Upper lobe of right lung (tissue), 1 donor: Measurements from ENCODE around the gene TMEM259. TPM values are rescaled to one million over a fixed set of nuclear protein-coding genes. Genes with fewer than 3 reads are reported as not detected.
"Not testable (repeated sequence)": the region's sequence is repeated elsewhere in the genome, so short reads cannot be mapped to it uniquely, and the experiment has no call there.

Source experiments
- ATAC-seq: fragments of 200-7000 bp; cut with Tn5 transposase; one replicate; pipeline ENCODE4 v1.9.1; 2020; ENCODE audit warnings: mild to moderate bottlenecking, moderate library complexity
- DNase-seq: peaks from one replicate; pipeline ENCODE4 v3.0.0-alpha.2; 2020
- H3K27ac ChIP-seq: fragments of 200-600 bp; one replicate; pipeline ENCODE4 v1.8.0; 2022
- H3K27me3 ChIP-seq: fragments of 200-600 bp; one replicate; pipeline ENCODE4 v1.8.0; 2022; ENCODE audit warnings: mild to moderate bottlenecking
- H3K36me3 ChIP-seq: fragments of 200-600 bp; one replicate; pipeline ENCODE4 v1.8.0; 2022
- H3K4me1 ChIP-seq: fragments of 200-600 bp; one replicate; pipeline ENCODE4 v1.8.0; 2022
- H3K4me3 ChIP-seq: fragments of 200-600 bp; one replicate; pipeline ENCODE4 v1.8.0; 2022; ENCODE audit warnings: mild to moderate bottlenecking
- H3K9me3 ChIP-seq: fragments of 200-600 bp; one replicate; pipeline ENCODE4 v1.8.0; 2022
- CTCF ChIP-seq: fragments of 200-600 bp; IDR thresholded peaks from one replicate; pipeline ENCODE4 v1.8.0; 2022; ENCODE audit warnings: antibody characterized with exemption
- intact Hi-C: fragments of 100-400 bp; cut with DNase I; formaldehyde crosslinking; loops from one replicate; pipeline ENCODE4 v1.11.0; 2022
- total RNA-seq: library from RNA; stranded (reverse); fragmentation: NEBNext Ultra II Directional; extraction: Animal tissue kit (Norgen Biotek cat#: 25700); gene quantifications from one replicate; pipeline ENCODE4 v1.2.1, GENCODE V29; 2021
- donor health status: DM: no; HTN: yes; CAD: no; lungs with severe emphysema.

TMEM259 gene
- total RNA-seq, 1 donor from 2014 or later, result 167 TPM

DNA sequence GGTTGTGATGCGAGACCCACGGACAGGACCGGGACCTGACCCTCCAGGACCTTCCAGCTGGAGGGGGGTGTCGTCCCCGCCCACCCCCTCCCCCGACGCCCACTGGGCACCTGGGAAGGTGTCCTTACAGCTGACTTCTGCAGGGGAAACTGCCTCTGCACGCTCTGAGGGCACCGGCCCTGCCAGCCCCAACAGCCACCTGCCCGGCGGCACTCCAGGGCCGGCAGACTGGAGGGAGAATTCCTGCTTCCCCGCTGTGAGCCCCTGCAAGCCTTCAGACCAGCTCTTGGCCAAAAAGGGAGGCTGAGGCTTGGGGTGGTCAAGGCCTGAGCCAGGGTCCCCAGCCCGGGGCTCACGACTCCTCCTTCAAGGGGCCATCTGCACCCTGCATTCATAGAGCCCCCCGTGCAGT, 6.7 kb upstream of the TMEM259 start:
- TF ChIP-seq CTCF, result no peak
- Histone ChIP-seq H3K4me3 (peak overlapping the region; percentile 97), H3K27ac (peak overlapping the region; percentile 98), H3K9me3 (no peaks in the 10 kb centered on the region), H3K27me3 (no peaks in the 10 kb centered on the region), H3K36me3 (peaks cover 12% of the 10 kb centered on the region), H3K4me1 (peaks cover 27% of the 10 kb centered on the region)
- DNase-seq, result no peak
- no peak for ATAC-seq
- intact Hi-C loops, result no loop called here

DNA sequence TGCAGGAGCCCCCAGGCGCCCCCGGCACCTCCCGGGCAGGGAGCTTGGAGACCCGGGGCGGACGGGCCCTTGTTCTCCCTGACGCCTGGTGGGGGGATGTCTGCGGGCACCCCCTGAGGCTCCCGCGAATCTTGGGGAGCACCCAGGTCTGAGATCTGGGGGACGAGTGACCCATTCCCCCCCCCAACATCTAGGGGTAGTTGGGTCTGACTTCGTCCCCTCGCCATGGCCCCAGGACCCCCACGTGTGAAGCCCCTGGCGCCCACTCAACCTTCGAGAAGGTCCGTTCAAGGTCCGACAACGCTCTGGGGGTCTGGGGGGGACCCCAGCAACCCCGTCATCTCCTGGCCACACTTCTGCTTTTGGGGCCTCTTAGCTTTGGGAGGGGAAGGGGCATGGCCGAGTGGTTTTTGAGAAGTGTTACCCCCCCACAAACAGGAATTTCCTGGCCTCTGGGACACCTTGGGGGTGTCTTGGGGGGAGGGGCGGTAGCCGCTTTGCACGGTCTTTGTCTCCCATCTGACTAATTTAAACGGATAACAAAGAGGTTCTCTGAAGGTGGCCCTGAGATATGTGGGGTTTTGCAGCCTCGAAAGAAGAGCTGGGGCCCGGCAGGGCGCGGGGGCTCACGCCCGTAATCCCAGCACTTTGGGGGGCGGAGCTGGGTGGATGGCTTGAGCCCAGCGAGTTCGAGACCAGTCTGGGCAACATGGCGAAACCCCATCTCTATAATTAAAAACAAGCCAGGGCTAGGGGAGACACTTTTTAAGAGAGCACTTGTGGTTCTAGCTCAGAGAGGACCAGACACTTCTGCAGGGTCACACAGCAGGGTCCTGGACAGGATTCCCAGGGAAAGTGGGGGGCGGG, 6.1 kb upstream of the TMEM259 start:
- Histone ChIP-seq H3K4me3 (peak overlapping the region; percentile 97), H3K9me3 (no peaks in the 10 kb centered on the region), H3K36me3 (peaks cover 5% of the 10 kb centered on the region), H3K27me3 (no peaks in the 10 kb centered on the region), H3K27ac (peak overlapping the region; percentile 98), H3K4me1 (peaks cover 32% of the 10 kb centered on the region)
- ATAC-seq (peak; percentile 0), DNase-seq (no peak)
- intact Hi-C loops, result no loop called here
- TF ChIP-seq CTCF, result no peak

- peaks cover 36% of the 10 kb centered on the region for H3K4me1 ChIP-seq
- intact Hi-C loops, result no loop called here
- H3K4me3 ChIP-seq, result peak within 1 kb of the TSS; percentile 97
- DNase-seq (peak; percentile 93), ATAC-seq (peak; percentile 82)
- H3K27ac ChIP-seq, result peak within 1 kb of the TSS; percentile 98
- no peak for TF ChIP-seq CTCF
- no peaks in the 10 kb centered on the region for H3K27me3 ChIP-seq
- no peaks in the 10 kb centered on the region for H3K36me3 ChIP-seq
- no peaks in the 10 kb centered on the region for H3K9me3 ChIP-seq
These were observed 5.2 kb upstream of the TMEM259 start, which contains the start of gene CNN2 for GRCh38 chr19:1025960-1026782. CNN2 (plus strand) TSS chr19:1026608; CDS start chr19:1026662, 54 bp downstream.

DNA sequence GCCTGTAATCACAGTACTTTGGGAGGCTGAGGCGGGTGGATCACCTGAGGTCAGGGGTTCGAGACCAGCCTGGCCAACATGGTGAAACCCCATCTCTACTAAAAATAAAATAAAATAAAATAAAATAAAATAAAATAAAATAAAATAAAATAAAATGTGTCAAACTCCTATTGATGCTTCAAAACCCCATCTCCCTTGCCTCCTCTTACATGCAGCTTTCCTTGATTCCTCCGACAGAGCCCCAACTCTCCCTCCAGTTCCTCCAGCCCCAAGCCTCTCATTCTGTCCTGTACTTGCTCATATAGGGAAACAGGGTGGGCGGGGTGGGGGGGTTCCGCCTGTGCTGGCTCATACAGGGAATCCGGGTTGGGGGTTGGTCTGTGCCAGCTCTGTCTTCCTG, 4.2 kb upstream of the TMEM259 start:
- H3K27me3 ChIP-seq, H3K9me3 ChIP-seq, ATAC-seq, H3K27ac ChIP-seq, DNase-seq, intact Hi-C loops, H3K4me3 ChIP-seq, H3K36me3 ChIP-seq: not testable (repeated sequence)
- H3K4me1 ChIP-seq, result peaks cover 27% of the 10 kb centered on the region

GRCh38 chr19:1023883-1024188, 2.9 kb upstream of the TMEM259 start:
- ATAC-seq, H3K4me3 ChIP-seq, intact Hi-C loops, H3K27me3 ChIP-seq, H3K9me3 ChIP-seq, DNase-seq, H3K36me3 ChIP-seq, H3K27ac ChIP-seq: not testable (repeated sequence)
- peaks cover 29% of the 10 kb centered on the region for H3K4me1 ChIP-seq

- DNase-seq (no peak), ATAC-seq (peak; percentile 5)
- peaks cover 56% of the 10 kb centered on the region for H3K4me1 ChIP-seq
- intact Hi-C loops, result no loop called here
- peak overlapping the region; percentile 79 for H3K4me3 ChIP-seq
- TF ChIP-seq CTCF, result no peak
- peak overlapping the region; percentile 97 for H3K27ac ChIP-seq
- no peaks in the 10 kb centered on the region for H3K9me3 ChIP-seq
- no peaks in the 10 kb centered on the region for H3K27me3 ChIP-seq
- no peaks in the 10 kb centered on the region for H3K36me3 ChIP-seq
These were observed 699 bp downstream of the TMEM259 start for GRCh38 chr19:1019980-1020867.
